HepG2 (cell line): ENCODE data around the gene WWP2. TPM values are rescaled to one million over a fixed set of nuclear protein-coding genes. Genes with fewer than 3 reads are reported as not detected.

Source experiments
- AGO2 ChIP-seq: fragments of 200-400 bp; formaldehyde crosslinking; optimal IDR thresholded peaks from 2 replicates; pipeline ENCODE3; 2017; ENCODE audit warnings: mild to moderate bottlenecking, low read depth, low read length, moderate library complexity
- CEBPB ChIP-seq: IDR thresholded peaks from 2 replicates; pipeline ENCODE4 v1.6.1; 2011; ENCODE audit warnings: low read depth, low read length, improper control_type of control experiment, borderline replicate concordance
- CHD4 ChIP-seq: fragments of 200-600 bp; sonication (generic); IDR thresholded peaks from 2 replicates; pipeline ENCODE4 v1.7.0; 2017; ENCODE audit warnings: mild to moderate bottlenecking, low read length, borderline replicate concordance
- CREM ChIP-seq, 2 experiments: sonication (generic) in 1 of 2; formaldehyde crosslinking in 1 of 2; IDR thresholded peaks; 2 replicates each; pipeline versions ENCODE4 v1.4.0 to v1.6.1; 2016 to 2020; ENCODE audit warnings: antibody characterized with exemption in 1 of 2, mild to moderate bottlenecking in 1 of 2, missing genetic modification reagents in 1 of 2
- EED ChIP-seq: sonication (generic); formaldehyde crosslinking; IDR thresholded peaks from 2 replicates; pipeline ENCODE4 v1.5.0; 2020; ENCODE audit warnings: mild to moderate bottlenecking, missing genetic modification reagents
- FOXK1 ChIP-seq: sonication (generic); formaldehyde crosslinking; IDR thresholded peaks from 2 replicates; pipeline ENCODE4 v1.4.0; 2020; ENCODE audit warnings: low read depth, missing genetic modification reagents, borderline replicate concordance
- GATAD1 ChIP-seq: IDR thresholded peaks from 2 replicates; pipeline ENCODE4 v1.6.1; 2016; ENCODE audit warnings: missing genetic modification reagents, missing compliant biosample characterization
- GLI4 ChIP-seq: sonication (generic); formaldehyde crosslinking; IDR thresholded peaks from 2 replicates; pipeline ENCODE4 v1.5.1; 2020; ENCODE audit warnings: missing genetic modification reagents, mild to moderate bottlenecking, moderate library complexity, borderline replicate concordance
- MBNL3 ChIP-seq: fragments of 250-450 bp; sonication (Bioruptor Pico); conservative IDR thresholded peaks from 2 replicates; pipeline ENCODE4 v1.8.0; 2022; ENCODE audit warnings: mild to moderate bottlenecking, inconsistent platforms
- MED13 ChIP-seq: sonication (generic); formaldehyde crosslinking; IDR thresholded peaks from 2 replicates; pipeline ENCODE4 v1.5.0; 2020; ENCODE audit warnings: missing genetic modification reagents
- MTA1 ChIP-seq: sonication (generic); formaldehyde crosslinking; IDR thresholded peaks from 2 replicates; pipeline ENCODE4 v1.4.0; 2020; ENCODE audit warnings: missing genetic modification reagents, mild to moderate bottlenecking, borderline replicate concordance
- POLR2G ChIP-seq: fragments of 200-400 bp; formaldehyde crosslinking; IDR thresholded peaks from 2 replicates; pipeline ENCODE4 v1.6.1; 2018; ENCODE audit warnings: mild to moderate bottlenecking, low read depth, low read length, moderate library complexity
- REPIN1 ChIP-seq: sonication (generic); formaldehyde crosslinking; IDR thresholded peaks from 2 replicates; pipeline ENCODE4 v1.8.0; 2022; ENCODE audit warnings: missing genetic modification reagents, low read depth, mild to moderate bottlenecking, borderline replicate concordance
- TCF12 ChIP-seq, 2 experiments: fragments of 450-650 bp in 1 of 2; sonication (generic) in 1 of 2; formaldehyde crosslinking in 1 of 2; IDR thresholded peaks; 2 replicates each; pipeline versions ENCODE4 v1.6.1 to v1.8.0; 2017 to 2022; ENCODE audit warnings: antibody characterized with exemption in 1 of 2, mild to moderate bottlenecking in 1 of 2, missing genetic modification reagents in 1 of 2, moderate library complexity in 1 of 2
- ZNF335 ChIP-seq: sonication (generic); formaldehyde crosslinking; IDR thresholded peaks from 2 replicates; pipeline ENCODE4 v1.4.0; 2020; ENCODE audit warnings: missing genetic modification reagents
- ZNF773 ChIP-seq: sonication (generic); formaldehyde crosslinking; IDR thresholded peaks from 2 replicates; pipeline ENCODE4 v1.4.0; 2020; ENCODE audit warnings: missing genetic modification reagents, borderline replicate concordance
- polyA plus RNA-seq, 8 experiments: library from polyadenylated mRNA; depleted of rRNA in 3 of 8; stranded (reverse) in 7 of 8; unstranded in 1 of 8; fragments of >200 nt; fragmentation: Illumina TruSeq in 4 of 8; extraction: Trizol in 4 of 8; gene quantifications; 2 replicates each; pipeline versions ENCODE4 v1.2.1 to v1.2.3, GENCODE V29; 2011 to 2016; ENCODE audit warnings: low read depth in 4 of 8, missing spikeins in 1 of 8, mixed read lengths in 1 of 8; ENCODE audit not compliant: insufficient read depth in 1 of 8
- total RNA-seq, 5 experiments: library from RNA; depleted of rRNA; stranded (reverse); fragments of >200 nt; fragmentation: Illumina TruSeq; extraction: Trizol; gene quantifications; 2 replicates each; pipeline ENCODE4 v1.2.3, GENCODE V29; 2016; ENCODE audit warnings: low read depth in 1 of 5
- TF ChIP-seq, protein P1 (sequence below): sonication (generic); formaldehyde crosslinking; IDR thresholded peaks from 2 replicates; pipeline ENCODE4 v1.4.0; 2020; ENCODE audit warnings: mild to moderate bottlenecking, missing genetic modification reagents
- TF ChIP-seq, protein P2 (sequence below): IDR thresholded peaks from 2 replicates; pipeline ENCODE4 v1.6.1; 2018; ENCODE audit warnings: missing genetic modification reagents, mild to moderate bottlenecking, missing compliant biosample characterization
- TF ChIP-seq, protein P3 (sequence below), 2 experiments: IDR thresholded peaks; 2 replicates each; pipeline ENCODE4 v1.6.1; 2011 to 2012; ENCODE audit warnings: low read length in 2 of 2, borderline replicate concordance in 1 of 2, low read depth in 1 of 2, mild to moderate bottlenecking in 1 of 2, moderate library complexity in 1 of 2
- TF ChIP-seq, protein P4 (sequence below): sonication (generic); formaldehyde crosslinking; IDR thresholded peaks from 2 replicates; pipeline ENCODE4 v1.5.1; 2020; ENCODE audit warnings: missing genetic modification reagents, mild to moderate bottlenecking, borderline replicate concordance
- TF ChIP-seq, protein P5 (sequence below): IDR thresholded peaks from 2 replicates; pipeline ENCODE4 v1.6.1; 2016; ENCODE audit warnings: control low read depth

WWP2 gene
- total and polyA plus RNA-seq, 2 of the 13 experiments (the other 11 are each of a cell fraction or from before 2014, with no cell fraction given), result 11.4 to 28.2 TPM

DNA sequence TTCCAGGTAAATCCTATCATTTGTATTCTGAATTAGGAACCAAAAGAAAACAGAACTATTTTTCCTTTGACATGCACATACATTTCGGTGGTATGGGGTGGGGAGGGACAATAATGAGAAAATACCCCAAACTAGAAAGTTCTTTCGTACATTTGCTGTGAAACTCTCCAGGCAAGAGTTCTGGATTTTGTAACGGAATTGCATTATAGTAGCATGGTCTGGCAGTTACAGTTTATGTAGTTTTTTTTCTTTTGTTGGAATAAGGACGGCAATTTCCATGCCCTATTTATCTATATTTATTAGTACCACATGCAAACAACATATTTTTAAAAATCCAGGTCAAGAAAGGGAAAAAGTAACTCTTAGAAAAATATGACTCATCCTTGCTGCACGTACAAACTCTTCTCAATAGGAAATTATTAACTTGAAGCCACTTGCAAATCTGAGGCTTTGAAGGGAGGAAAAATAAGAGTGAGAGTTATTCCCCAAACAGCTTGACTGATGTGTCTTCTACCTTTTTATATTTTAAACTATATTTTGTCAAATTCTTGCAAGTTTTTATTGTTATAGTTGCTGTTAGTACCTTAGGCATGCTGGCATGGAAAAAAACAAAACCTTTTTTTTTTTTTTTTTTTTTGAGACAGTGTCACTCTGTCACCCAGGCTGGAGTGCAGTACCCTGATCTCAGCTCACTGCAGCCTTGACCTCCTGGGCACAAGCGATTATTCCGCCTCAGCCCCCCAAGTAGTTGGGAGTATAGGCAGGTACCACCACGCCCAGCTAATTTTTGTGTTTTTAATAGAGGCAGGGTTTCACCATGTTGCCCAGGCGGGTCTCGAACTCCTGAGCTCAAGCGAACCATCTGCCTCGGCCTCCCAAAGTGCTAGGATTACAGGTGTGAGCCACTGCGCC lies 69.3 kb downstream of the WWP2 start (continued):
- TF ChIP-seq, protein P1, sequence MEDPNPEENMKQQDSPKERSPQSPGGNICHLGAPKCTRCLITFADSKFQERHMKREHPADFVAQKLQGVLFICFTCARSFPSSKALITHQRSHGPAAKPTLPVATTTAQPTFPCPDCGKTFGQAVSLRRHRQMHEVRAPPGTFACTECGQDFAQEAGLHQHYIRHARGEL (CRISPR knock-in tag), result no peak
- peak; percentile 87; the same call in 1 of the 2 replicates for TF ChIP-seq CHD4
- TF ChIP-seq MED13 (CRISPR knock-in tag), result no peak
- 0 out of 2 replicates have a peak, but pooled peaks have one; percentile 29 for TF ChIP-seq POLR2G
- TF ChIP-seq, protein P2, sequence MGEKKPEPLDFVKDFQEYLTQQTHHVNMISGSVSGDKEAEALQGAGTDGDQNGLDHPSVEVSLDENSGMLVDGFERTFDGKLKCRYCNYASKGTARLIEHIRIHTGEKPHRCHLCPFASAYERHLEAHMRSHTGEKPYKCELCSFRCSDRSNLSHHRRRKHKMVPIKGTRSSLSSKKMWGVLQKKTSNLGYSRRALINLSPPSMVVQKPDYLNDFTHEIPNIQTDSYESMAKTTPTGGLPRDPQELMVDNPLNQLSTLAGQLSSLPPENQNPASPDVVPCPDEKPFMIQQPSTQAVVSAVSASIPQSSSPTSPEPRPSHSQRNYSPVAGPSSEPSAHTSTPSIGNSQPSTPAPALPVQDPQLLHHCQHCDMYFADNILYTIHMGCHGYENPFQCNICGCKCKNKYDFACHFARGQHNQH (CRISPR knock-in tag), result no peak; the same call in 1 of the 2 replicates
- no peak for TF ChIP-seq CEBPB
- TF ChIP-seq, protein P3, sequence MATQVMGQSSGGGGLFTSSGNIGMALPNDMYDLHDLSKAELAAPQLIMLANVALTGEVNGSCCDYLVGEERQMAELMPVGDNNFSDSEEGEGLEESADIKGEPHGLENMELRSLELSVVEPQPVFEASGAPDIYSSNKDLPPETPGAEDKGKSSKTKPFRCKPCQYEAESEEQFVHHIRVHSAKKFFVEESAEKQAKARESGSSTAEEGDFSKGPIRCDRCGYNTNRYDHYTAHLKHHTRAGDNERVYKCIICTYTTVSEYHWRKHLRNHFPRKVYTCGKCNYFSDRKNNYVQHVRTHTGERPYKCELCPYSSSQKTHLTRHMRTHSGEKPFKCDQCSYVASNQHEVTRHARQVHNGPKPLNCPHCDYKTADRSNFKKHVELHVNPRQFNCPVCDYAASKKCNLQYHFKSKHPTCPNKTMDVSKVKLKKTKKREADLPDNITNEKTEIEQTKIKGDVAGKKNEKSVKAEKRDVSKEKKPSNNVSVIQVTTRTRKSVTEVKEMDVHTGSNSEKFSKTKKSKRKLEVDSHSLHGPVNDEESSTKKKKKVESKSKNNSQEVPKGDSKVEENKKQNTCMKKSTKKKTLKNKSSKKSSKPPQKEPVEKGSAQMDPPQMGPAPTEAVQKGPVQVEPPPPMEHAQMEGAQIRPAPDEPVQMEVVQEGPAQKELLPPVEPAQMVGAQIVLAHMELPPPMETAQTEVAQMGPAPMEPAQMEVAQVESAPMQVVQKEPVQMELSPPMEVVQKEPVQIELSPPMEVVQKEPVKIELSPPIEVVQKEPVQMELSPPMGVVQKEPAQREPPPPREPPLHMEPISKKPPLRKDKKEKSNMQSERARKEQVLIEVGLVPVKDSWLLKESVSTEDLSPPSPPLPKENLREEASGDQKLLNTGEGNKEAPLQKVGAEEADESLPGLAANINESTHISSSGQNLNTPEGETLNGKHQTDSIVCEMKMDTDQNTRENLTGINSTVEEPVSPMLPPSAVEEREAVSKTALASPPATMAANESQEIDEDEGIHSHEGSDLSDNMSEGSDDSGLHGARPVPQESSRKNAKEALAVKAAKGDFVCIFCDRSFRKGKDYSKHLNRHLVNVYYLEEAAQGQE (IDR thresholded peaks at IDR 0.05; ENCODE audit: borderline replicate concordance in 1 of 2, low read depth in 1 of 2, low read length in 2 of 2), result no peak
- TF ChIP-seq EED (CRISPR knock-in tag), result no peak
- TF ChIP-seq, protein P4, sequence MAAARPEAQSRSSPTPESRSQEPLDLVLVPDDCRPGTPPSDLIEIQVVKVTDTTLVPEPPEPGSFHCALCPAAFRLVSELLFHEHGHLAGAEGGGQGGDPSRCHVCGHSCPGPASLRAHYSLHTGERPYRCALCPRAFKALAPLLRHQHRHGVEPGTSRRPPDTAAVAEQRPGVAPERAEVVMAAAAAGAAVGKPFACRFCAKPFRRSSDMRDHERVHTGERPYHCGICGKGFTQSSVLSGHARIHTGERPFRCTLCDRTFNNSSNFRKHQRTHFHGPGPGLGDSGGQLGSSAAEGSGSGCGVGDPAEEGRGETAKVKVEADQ (CRISPR knock-in tag), result 0 out of 2 replicates have a peak, but pooled peaks have one; percentile 61
- TF ChIP-seq REPIN1 (CRISPR knock-in tag), result no peak
- TF ChIP-seq GLI4 (CRISPR knock-in tag), result 0 out of 2 replicates have a peak, but pooled peaks have one; percentile 40
- TF ChIP-seq GATAD1 (CRISPR knock-in tag), result peak; percentile 28; the same call in 1 of the 2 replicates
- no peak for TF ChIP-seq AGO2
- TF ChIP-seq CREM (IDR thresholded peaks at IDR 0.05), result no peak
- no peak for TF ChIP-seq CREM (CRISPR knock-in tag; IDR thresholded peaks at IDR 0.05)
- TF ChIP-seq ZNF335 (CRISPR knock-in tag), result no peak
- TF ChIP-seq MBNL3 (CRISPR knock-in tag), result no peak
- TF ChIP-seq, protein P5, sequence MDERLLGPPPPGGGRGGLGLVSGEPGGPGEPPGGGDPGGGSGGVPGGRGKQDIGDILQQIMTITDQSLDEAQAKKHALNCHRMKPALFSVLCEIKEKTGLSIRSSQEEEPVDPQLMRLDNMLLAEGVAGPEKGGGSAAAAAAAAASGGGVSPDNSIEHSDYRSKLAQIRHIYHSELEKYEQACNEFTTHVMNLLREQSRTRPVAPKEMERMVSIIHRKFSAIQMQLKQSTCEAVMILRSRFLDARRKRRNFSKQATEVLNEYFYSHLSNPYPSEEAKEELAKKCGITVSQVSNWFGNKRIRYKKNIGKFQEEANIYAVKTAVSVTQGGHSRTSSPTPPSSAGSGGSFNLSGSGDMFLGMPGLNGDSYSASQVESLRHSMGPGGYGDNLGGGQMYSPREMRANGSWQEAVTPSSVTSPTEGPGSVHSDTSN (CRISPR knock-in tag), result no peak
- TF ChIP-seq MTA1 (CRISPR knock-in tag), result no peak
- no peak for TF ChIP-seq ZNF773 (CRISPR knock-in tag)
- no peak for TF ChIP-seq TCF12 (IDR thresholded peaks at IDR 0.05)
- TF ChIP-seq TCF12 (CRISPR knock-in tag; IDR thresholded peaks at IDR 0.05), result no peak
- no peak for TF ChIP-seq FOXK1 (CRISPR knock-in tag)
